ENCODE measurements around the gene TMX3.

The TMX3 gene

GRCh38 chr18:68725346-68725745, 10.4 kb upstream of the TMX3 start:
- DNase-seq (ENCODE audit: insufficient read length, low spot score) = no peak
- no peak for TF ChIP-seq CTCF (IDR thresholded peaks at IDR 0.05; ENCODE audit: insufficient read depth, missing control alignments)
- FAIRE-seq = no peak

- no peak for TF ChIP-seq CTCF (IDR thresholded peaks at IDR 0.05; ENCODE audit: insufficient read depth, missing control alignments)
Observed at GRCh38 chr18:68724021-68724420, 9.1 kb upstream of the TMX3 start.

GRCh38 chr18:68723539-68723938, 8.6 kb upstream of the TMX3 start:
- no peak for TF ChIP-seq CTCF (IDR thresholded peaks at IDR 0.05; ENCODE audit: insufficient read depth, missing control alignments)
- FAIRE-seq (peak; percentile 56), DNase-seq (ENCODE audit: insufficient read length, low spot score) (no peak)

More at GRCh38 chr18:68724021-68724420, 9.1 kb upstream of the TMX3 start:
- no peak for FAIRE-seq
- DNase-seq (ENCODE audit: insufficient read length, low spot score) = no peak

- TF ChIP-seq CTCF (IDR thresholded peaks at IDR 0.05; ENCODE audit: insufficient read depth, missing control alignments) = no peak
- DNase-seq (ENCODE audit: insufficient read length, low spot score) (no peak), FAIRE-seq (no peak)
Observed at GRCh38 chr18:68722821-68723220, 7.9 kb upstream of the TMX3 start.

- FAIRE-seq = no peak
- no peak for DNase-seq (ENCODE audit: insufficient read length, low spot score)
- no peak for TF ChIP-seq CTCF (IDR thresholded peaks at IDR 0.05; ENCODE audit: insufficient read depth, missing control alignments)
Observed at GRCh38 chr18:68721681-68722583, 7.0 kb upstream of the TMX3 start.

- no peak for DNase-seq (ENCODE audit: insufficient read length, low spot score)
- no peak for FAIRE-seq
- TF ChIP-seq CTCF (IDR thresholded peaks at IDR 0.05; ENCODE audit: insufficient read depth, missing control alignments) = no peak
Observed at GRCh38 chr18:68714366-68714711, 569 bp downstream of the TMX3 start.

GRCh38 chr18:68713796-68714195, 1.1 kb downstream of the TMX3 start:
- no peak for FAIRE-seq
- TF ChIP-seq CTCF (IDR thresholded peaks at IDR 0.05; ENCODE audit: insufficient read depth, missing control alignments) = no peak
- no peak for DNase-seq (ENCODE audit: insufficient read length, low spot score)
